Measurements from ENCODE around the gene TTLL11. TPM values are rescaled to one million over a fixed set of nuclear protein-coding genes. Genes with fewer than 3 reads are reported as not detected.

Gene TTLL11
- total RNA-seq, 1 donor from 2014 or later, result 6.9 TPM

GRCh38 chr9:121868626-121869025, 224.5 kb downstream of the TTLL11 start:
- no peak for DNase-seq (ENCODE audit: low read depth)
- no peaks in the 10 kb centered on the region for H3K9me3 Mint-ChIP-seq (ENCODE audit: unreplicated experiment)
- H3K79me2 ChIP-seq (ENCODE audit: insufficient read depth, low read length), result no peaks in the 10 kb centered on the region
- H3K27ac Mint-ChIP-seq (ENCODE audit: unreplicated experiment), result no peak overlapping the region
- no peaks in the 10 kb centered on the region for H4K20me1 ChIP-seq (ENCODE audit: insufficient read depth, low read length)
- no peak overlapping the region for H3K4me3 Mint-ChIP-seq (ENCODE audit: unreplicated experiment)
- no peaks in the 10 kb centered on the region for H3K36me3 ChIP-seq (ENCODE audit: insufficient read depth, low read length)
- H2AFZ ChIP-seq (ENCODE audit: low read depth, low read length), result no peak overlapping the region
- no peak overlapping the region for H3K4me3 ChIP-seq (ENCODE audit: insufficient read depth, low read depth, low read length)
- no peak overlapping the region for H3K9ac ChIP-seq (ENCODE audit: low read length)
- H3K27me3 ChIP-seq (ENCODE audit: insufficient read depth, low read length), result no peaks in the 10 kb centered on the region
- no peaks in the 10 kb centered on the region for H3K9me3 ChIP-seq (ENCODE audit: insufficient read depth, low read depth, low read length)
- H3K27me3 Mint-ChIP-seq (ENCODE audit: low read depth, unreplicated experiment), result peaks cover 48% of the 10 kb centered on the region
- H3K36me3 Mint-ChIP-seq (ENCODE audit: low read depth, unreplicated experiment), result peaks cover 4% of the 10 kb centered on the region
- peaks cover 13% of the 10 kb centered on the region for H3K4me1 ChIP-seq (ENCODE audit: insufficient read depth, low read length)
- H3K27ac ChIP-seq (ENCODE audit: low read depth, low read length), result no peak overlapping the region
- peaks cover 5% of the 10 kb centered on the region for H3K4me1 Mint-ChIP-seq (ENCODE audit: low read depth, unreplicated experiment)
- no peak for FAIRE-seq
- TF ChIP-seq CTCF (IDR thresholded peaks at IDR 0.05; ENCODE audit: insufficient read depth, low read depth, low read length) (no peak), EZH2 (IDR thresholded peaks at IDR 0.05; ENCODE audit: insufficient read depth, low read length) (no peak)
- no peak overlapping the region for H3K4me2 ChIP-seq (ENCODE audit: low read length)

- H3K4me1 Mint-ChIP-seq (ENCODE audit: low read depth, unreplicated experiment), result peaks cover 5% of the 10 kb centered on the region
- no peak for TF ChIP-seq CTCF (IDR thresholded peaks at IDR 0.05; ENCODE audit: insufficient read depth, low read depth, low read length)
- no peak for TF ChIP-seq EZH2 (IDR thresholded peaks at IDR 0.05; ENCODE audit: insufficient read depth, low read length)
- H3K9ac ChIP-seq (ENCODE audit: low read length), result no peak overlapping the region
- H3K4me3 Mint-ChIP-seq (ENCODE audit: unreplicated experiment), result no peak overlapping the region
- H3K9me3 ChIP-seq (ENCODE audit: insufficient read depth, low read depth, low read length), result no peaks in the 10 kb centered on the region
- peaks cover 14% of the 10 kb centered on the region for H3K4me1 ChIP-seq (ENCODE audit: insufficient read depth, low read length)
- no peaks in the 10 kb centered on the region for H3K9me3 Mint-ChIP-seq (ENCODE audit: unreplicated experiment)
- no peaks in the 10 kb centered on the region for H3K36me3 ChIP-seq (ENCODE audit: insufficient read depth, low read length)
- H2AFZ ChIP-seq (ENCODE audit: low read depth, low read length), result no peak overlapping the region
- no peak overlapping the region for H3K4me3 ChIP-seq (ENCODE audit: insufficient read depth, low read depth, low read length)
- no peaks in the 10 kb centered on the region for H3K27me3 ChIP-seq (ENCODE audit: insufficient read depth, low read length)
- H3K4me2 ChIP-seq (ENCODE audit: low read length), result no peak overlapping the region
- H4K20me1 ChIP-seq (ENCODE audit: insufficient read depth, low read length), result no peaks in the 10 kb centered on the region
- no peak for DNase-seq (ENCODE audit: low read depth)
- peaks cover 47% of the 10 kb centered on the region for H3K27me3 Mint-ChIP-seq (ENCODE audit: low read depth, unreplicated experiment)
- no peak overlapping the region for H3K27ac ChIP-seq (ENCODE audit: low read depth, low read length)
- no peak overlapping the region for H3K27ac Mint-ChIP-seq (ENCODE audit: unreplicated experiment)
- FAIRE-seq, result no peak
- H3K36me3 Mint-ChIP-seq (ENCODE audit: low read depth, unreplicated experiment), result peaks cover 4% of the 10 kb centered on the region
- no peaks in the 10 kb centered on the region for H3K79me2 ChIP-seq (ENCODE audit: insufficient read depth, low read length)
Observed at GRCh38 chr9:121866927-121867326, 226.2 kb downstream of the TTLL11 start.

- no peak overlapping the region for H2AFZ ChIP-seq (ENCODE audit: low read depth, low read length)
- no peaks in the 10 kb centered on the region for H3K36me3 ChIP-seq (ENCODE audit: insufficient read depth, low read length)
- H3K9me3 Mint-ChIP-seq (ENCODE audit: unreplicated experiment), result no peaks in the 10 kb centered on the region
- no peak overlapping the region for H3K4me2 ChIP-seq (ENCODE audit: low read length)
- H3K27ac Mint-ChIP-seq (ENCODE audit: unreplicated experiment), result no peak overlapping the region
- no peak for TF ChIP-seq CTCF (IDR thresholded peaks at IDR 0.05; ENCODE audit: insufficient read depth, low read depth, low read length)
- no peak for TF ChIP-seq EZH2 (IDR thresholded peaks at IDR 0.05; ENCODE audit: insufficient read depth, low read length)
- H3K4me3 Mint-ChIP-seq (ENCODE audit: unreplicated experiment), result no peak overlapping the region
- H3K4me3 ChIP-seq (ENCODE audit: insufficient read depth, low read depth, low read length), result no peak overlapping the region
- H3K9ac ChIP-seq (ENCODE audit: low read length), result no peak overlapping the region
- FAIRE-seq (no peak), DNase-seq (ENCODE audit: low read depth) (no peak)
- H3K4me1 ChIP-seq (ENCODE audit: insufficient read depth, low read length), result peaks cover 8% of the 10 kb centered on the region
- no peak overlapping the region for H3K27ac ChIP-seq (ENCODE audit: low read depth, low read length)
- peaks cover 4% of the 10 kb centered on the region for H3K36me3 Mint-ChIP-seq (ENCODE audit: low read depth, unreplicated experiment)
- no peaks in the 10 kb centered on the region for H3K79me2 ChIP-seq (ENCODE audit: insufficient read depth, low read length)
- no peaks in the 10 kb centered on the region for H3K27me3 ChIP-seq (ENCODE audit: insufficient read depth, low read length)
- peaks cover 48% of the 10 kb centered on the region for H3K27me3 Mint-ChIP-seq (ENCODE audit: low read depth, unreplicated experiment)
- H3K9me3 ChIP-seq (ENCODE audit: insufficient read depth, low read depth, low read length), result no peaks in the 10 kb centered on the region
- no peaks in the 10 kb centered on the region for H4K20me1 ChIP-seq (ENCODE audit: insufficient read depth, low read length)
- peaks cover 4% of the 10 kb centered on the region for H3K4me1 Mint-ChIP-seq (ENCODE audit: low read depth, unreplicated experiment)
Observed at GRCh38 chr9:121865884-121866283, 227.2 kb downstream of the TTLL11 start.
